ENCODE results near the gene CGB2. TPM values are rescaled to one million over a fixed set of nuclear protein-coding genes. Genes with fewer than 3 reads are reported as not detected.

The CGB2 gene
- total and polyA plus RNA-seq, 9 of the 15 experiments (the other 6 are each of a cell fraction or from before 2014, with no cell fraction given) = 0.22 TPM; not detected in 8

DNA sequence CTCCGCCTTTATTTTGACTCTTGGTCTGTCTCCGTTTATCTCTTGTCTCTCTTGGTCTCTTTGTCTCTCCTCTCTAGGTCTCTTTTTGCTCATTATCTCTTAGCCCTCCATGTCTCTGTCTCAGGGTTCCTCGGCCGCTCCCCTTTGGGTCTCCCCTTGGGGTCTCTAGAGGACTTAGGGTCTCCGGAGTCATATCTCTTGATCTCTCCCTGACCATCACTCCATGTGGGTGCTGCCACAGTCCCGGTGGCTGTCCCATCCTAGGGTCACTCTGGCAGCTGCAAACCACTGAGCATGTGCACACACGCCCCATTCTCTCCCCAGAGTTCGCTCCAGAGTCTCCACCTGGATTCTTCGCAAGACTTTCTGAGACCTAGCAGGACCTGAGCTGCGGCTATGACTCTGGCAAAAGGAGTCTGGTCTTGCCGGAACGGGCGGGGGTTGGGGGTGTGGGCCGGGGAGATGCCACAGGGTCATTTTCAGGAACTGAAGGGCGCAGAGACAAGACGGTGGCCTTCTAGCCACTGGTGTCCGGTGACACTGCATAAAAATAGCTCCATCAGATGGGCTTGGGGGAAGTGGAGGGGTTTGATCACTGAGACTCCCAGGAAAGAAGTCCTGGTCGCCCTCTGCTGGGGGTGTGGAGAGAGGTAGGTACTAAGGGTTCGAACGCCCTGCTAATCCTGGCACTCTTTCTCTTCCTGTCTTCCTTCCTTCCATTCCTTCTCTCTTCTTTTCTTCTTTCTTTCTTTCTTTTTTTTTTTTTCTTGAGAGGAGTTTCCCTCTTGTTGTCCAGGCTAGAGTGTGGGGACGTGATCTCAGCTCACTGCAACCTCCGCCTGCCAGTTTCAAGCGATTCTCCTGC, 42.1 kb downstream of the CGB2 start (continued):
- TF ChIP-seq, protein P1, sequence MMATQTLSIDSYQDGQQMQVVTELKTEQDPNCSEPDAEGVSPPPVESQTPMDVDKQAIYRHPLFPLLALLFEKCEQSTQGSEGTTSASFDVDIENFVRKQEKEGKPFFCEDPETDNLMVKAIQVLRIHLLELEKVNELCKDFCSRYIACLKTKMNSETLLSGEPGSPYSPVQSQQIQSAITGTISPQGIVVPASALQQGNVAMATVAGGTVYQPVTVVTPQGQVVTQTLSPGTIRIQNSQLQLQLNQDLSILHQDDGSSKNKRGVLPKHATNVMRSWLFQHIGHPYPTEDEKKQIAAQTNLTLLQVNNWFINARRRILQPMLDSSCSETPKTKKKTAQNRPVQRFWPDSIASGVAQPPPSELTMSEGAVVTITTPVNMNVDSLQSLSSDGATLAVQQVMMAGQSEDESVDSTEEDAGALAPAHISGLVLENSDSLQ (IDR thresholded peaks at IDR 0.05) = no peak
- TF ChIP-seq ARID2 (IDR thresholded peaks at IDR 0.05) = 0 out of 2 replicates have a peak, but pooled peaks have one; percentile 5
- no peak for TF ChIP-seq DLX4 (CRISPR knock-in tag; IDR thresholded peaks at IDR 0.05)
- TF ChIP-seq DIDO1 (tag; IDR thresholded peaks at IDR 0.05; ENCODE audit: low read depth) = no peak
- TF ChIP-seq ILK (tag; IDR thresholded peaks at IDR 0.05; ENCODE audit: borderline replicate concordance, low read depth) = no peak
- peak; percentile 89 for TF ChIP-seq SPI1 (IDR thresholded peaks at IDR 0.05; ENCODE audit: borderline replicate concordance, low read depth, low read length)
- TF ChIP-seq ZNF311 (CRISPR knock-in tag; IDR thresholded peaks at IDR 0.05) = no peak
- no peak for TF ChIP-seq ZNF354B (CRISPR knock-in tag; IDR thresholded peaks at IDR 0.05)
- no peak for TF ChIP-seq SRSF3 (IDR thresholded peaks at IDR 0.05; ENCODE audit: insufficient read depth, low read length)
- TF ChIP-seq, protein P2, sequence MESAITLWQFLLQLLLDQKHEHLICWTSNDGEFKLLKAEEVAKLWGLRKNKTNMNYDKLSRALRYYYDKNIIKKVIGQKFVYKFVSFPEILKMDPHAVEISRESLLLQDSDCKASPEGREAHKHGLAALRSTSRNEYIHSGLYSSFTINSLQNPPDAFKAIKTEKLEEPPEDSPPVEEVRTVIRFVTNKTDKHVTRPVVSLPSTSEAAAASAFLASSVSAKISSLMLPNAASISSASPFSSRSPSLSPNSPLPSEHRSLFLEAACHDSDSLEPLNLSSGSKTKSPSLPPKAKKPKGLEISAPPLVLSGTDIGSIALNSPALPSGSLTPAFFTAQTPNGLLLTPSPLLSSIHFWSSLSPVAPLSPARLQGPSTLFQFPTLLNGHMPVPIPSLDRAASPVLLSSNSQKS (CRISPR knock-in tag; IDR thresholded peaks at IDR 0.05) = no peak
- no peak; the same call in 1 of the 2 replicates for TF ChIP-seq FOXM1 (IDR thresholded peaks at IDR 0.05; ENCODE audit: low read depth)
- no peak for TF ChIP-seq FOXM1 (CRISPR knock-in tag; IDR thresholded peaks at IDR 0.05; ENCODE audit: low read depth)
- no peak for TF ChIP-seq PML (IDR thresholded peaks at IDR 0.05; ENCODE audit: low read length)
- TF ChIP-seq, protein P3, sequence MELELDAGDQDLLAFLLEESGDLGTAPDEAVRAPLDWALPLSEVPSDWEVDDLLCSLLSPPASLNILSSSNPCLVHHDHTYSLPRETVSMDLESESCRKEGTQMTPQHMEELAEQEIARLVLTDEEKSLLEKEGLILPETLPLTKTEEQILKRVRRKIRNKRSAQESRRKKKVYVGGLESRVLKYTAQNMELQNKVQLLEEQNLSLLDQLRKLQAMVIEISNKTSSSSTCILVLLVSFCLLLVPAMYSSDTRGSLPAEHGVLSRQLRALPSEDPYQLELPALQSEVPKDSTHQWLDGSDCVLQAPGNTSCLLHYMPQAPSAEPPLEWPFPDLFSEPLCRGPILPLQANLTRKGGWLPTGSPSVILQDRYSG (tag; conservative IDR thresholded peaks at IDR 0.05; ENCODE audit: low read depth) = no peak
- TF ChIP-seq RAD21 (CRISPR knock-in tag; conservative IDR thresholded peaks at IDR 0.05 in 1 of 2, IDR thresholded peaks at IDR 0.05 in 1 of 2) = peak; percentile 41 to 70
- TF ChIP-seq, protein P4, sequence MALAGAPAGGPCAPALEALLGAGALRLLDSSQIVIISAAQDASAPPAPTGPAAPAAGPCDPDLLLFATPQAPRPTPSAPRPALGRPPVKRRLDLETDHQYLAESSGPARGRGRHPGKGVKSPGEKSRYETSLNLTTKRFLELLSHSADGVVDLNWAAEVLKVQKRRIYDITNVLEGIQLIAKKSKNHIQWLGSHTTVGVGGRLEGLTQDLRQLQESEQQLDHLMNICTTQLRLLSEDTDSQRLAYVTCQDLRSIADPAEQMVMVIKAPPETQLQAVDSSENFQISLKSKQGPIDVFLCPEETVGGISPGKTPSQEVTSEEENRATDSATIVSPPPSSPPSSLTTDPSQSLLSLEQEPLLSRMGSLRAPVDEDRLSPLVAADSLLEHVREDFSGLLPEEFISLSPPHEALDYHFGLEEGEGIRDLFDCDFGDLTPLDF (CRISPR knock-in tag; IDR thresholded peaks at IDR 0.05) = no peak
- TF ChIP-seq, protein P5, sequence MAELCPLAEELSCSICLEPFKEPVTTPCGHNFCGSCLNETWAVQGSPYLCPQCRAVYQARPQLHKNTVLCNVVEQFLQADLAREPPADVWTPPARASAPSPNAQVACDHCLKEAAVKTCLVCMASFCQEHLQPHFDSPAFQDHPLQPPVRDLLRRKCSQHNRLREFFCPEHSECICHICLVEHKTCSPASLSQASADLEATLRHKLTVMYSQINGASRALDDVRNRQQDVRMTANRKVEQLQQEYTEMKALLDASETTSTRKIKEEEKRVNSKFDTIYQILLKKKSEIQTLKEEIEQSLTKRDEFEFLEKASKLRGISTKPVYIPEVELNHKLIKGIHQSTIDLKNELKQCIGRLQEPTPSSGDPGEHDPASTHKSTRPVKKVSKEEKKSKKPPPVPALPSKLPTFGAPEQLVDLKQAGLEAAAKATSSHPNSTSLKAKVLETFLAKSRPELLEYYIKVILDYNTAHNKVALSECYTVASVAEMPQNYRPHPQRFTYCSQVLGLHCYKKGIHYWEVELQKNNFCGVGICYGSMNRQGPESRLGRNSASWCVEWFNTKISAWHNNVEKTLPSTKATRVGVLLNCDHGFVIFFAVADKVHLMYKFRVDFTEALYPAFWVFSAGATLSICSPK (IDR thresholded peaks at IDR 0.05; ENCODE audit: borderline replicate concordance) = no peak
- TF ChIP-seq, protein P6, sequence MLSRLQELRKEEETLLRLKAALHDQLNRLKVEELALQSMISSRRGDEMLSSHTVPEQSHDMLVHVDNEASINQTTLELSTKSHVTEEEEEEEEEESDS (CRISPR knock-in tag; IDR thresholded peaks at IDR 0.05) = no peak

All from K562 (cell line).